LoVo (cell line): ENCODE data around the gene ST3GAL4.

Experiments used
- DNase-seq: peaks from one replicate; pipeline ENCODE4 v3.0.0-alpha.2; 2016; ENCODE audit warnings: low spot score

The ST3GAL4 gene

GRCh38 chr11:126331286-126331685, 24.2 kb upstream of the ST3GAL4 start:
- no peak for DNase-seq

DNA sequence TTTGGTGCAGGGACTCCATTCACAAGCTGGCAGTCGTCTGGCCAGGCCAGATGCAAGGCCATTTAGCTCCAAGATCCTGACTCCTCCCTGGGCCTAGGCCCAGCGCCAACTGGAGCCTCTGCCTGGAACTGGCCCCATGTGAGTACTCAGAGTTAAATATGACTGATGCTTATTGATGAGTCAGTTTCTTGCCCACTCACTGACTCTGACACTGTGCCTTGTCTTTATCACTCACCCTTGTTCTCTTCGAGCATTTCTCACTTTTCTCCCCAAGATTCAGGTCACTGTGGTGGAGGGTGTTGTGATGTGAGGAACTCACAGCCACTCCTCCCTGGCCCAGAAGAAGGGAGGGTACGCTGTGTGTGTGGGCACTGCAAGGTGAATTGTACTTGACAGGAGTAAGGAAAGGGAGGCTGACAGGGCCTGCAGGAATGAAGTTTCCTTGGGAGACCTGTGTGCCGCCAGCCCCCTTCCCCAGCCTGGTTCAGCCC, 23.2 kb upstream of the ST3GAL4 start:
- no peak for DNase-seq

DNA sequence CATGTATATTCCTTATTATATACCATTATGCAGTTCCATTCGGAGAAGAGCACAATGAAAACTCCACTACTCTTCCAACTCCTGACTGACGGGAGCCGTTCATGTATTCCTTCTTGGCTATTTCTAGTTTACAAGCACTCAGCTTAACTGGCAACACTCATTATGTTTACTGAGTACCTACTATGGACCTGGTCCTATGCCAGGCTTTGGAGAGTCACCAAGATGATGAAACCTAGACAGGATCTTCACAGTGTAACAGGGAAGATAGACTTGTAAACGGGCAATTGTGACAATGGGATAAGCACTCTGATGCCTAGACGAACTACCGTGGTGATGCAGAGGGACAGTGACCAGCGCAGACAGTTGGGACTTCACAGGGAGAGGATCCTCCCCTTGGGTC, 22.3 kb upstream of the ST3GAL4 start:
- no peak for DNase-seq

DNA sequence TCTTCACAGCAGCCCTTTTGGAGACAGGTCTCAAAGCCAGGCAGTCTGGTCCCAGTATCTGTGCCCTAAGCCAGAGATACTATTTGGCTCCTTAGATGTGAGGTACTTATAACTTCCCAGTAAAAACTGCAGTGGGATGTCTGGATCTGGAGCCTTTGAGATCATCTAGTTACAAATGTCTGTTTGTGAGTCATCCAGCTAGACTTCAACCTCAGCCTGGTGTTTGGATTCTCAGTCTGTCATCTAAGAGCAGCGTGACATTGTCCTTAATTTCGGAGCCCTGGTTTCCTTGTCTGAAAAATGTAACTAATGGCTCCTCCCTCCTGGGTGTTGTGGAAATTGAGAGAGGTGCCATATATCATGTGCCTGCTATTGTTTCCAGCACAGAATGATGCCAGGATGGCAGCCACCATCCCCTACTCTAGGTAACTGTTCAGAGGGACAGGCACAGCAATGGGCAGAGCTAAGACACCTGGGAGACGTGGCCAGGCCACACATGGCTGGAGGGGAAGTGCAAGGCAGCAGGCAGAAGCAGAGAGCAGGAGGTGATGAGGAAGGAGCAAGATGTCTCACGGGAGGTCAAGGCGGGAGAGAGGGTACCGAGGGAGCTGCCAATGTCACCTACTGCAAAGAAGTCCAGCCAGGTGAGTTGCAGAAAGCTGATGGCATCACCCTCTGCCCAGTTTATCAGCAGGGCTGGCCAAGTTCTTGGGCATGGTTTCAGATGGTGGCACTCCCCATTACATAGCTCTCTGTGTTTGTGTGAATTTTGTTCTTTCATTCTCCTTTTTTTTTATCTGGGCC, 20.6 kb upstream of the ST3GAL4 start:
- DNase-seq = no peak

- no peak for DNase-seq
Observed at GRCh38 chr11:126335463-126335760, 20.1 kb upstream of the ST3GAL4 start.

- no peak for DNase-seq
Observed at GRCh38 chr11:126336138-126336541, 19.3 kb upstream of the ST3GAL4 start.

GRCh38 chr11:126336671-126337101, 18.8 kb upstream of the ST3GAL4 start:
- DNase-seq = no peak

- no peak for DNase-seq
Observed at GRCh38 chr11:126337126-126337473, 18.4 kb upstream of the ST3GAL4 start.

DNA sequence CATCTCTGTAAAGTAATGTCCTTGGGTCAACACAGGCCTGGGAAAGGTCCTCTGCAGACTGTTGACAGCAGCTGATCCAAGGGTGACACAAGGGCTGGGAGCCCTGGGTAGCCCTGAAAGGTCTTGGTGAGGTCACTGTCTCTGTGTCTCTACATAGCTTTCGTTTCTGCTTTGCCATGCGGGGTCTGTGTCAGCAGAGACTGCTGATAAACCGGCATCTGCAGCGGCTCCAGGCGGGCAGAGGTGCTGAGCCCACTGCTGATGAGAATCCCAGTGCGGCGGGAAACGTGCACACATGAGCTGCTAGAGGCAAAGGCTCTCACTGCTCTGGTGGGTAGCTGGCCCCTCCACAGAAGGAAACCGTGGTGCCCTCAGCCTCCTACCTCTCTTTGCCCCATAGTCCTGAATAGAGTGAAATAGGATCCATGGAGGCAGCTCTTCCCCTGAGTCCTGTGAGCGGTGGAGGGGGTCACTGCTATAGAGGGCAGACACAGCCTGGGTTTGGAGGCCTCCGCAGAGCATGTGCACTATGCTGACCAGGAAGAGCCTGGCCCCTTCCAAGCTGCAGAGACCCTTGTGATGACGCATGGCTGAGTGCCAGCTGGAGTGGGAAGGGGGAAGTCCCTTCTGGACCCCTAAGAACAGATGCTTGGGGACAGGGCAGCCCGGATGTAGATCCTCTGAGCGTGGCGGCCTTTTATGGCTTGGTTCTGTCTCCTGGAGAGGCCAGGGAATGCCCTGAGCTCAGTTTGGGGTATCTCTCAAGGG, 17.8 kb upstream of the ST3GAL4 start:
- DNase-seq = no peak

- DNase-seq = no peak
Observed at GRCh38 chr11:126338346-126339055, 17.0 kb upstream of the ST3GAL4 start.

GRCh38 chr11:126339073-126339862, 16.2 kb upstream of the ST3GAL4 start:
- no peak for DNase-seq

DNA sequence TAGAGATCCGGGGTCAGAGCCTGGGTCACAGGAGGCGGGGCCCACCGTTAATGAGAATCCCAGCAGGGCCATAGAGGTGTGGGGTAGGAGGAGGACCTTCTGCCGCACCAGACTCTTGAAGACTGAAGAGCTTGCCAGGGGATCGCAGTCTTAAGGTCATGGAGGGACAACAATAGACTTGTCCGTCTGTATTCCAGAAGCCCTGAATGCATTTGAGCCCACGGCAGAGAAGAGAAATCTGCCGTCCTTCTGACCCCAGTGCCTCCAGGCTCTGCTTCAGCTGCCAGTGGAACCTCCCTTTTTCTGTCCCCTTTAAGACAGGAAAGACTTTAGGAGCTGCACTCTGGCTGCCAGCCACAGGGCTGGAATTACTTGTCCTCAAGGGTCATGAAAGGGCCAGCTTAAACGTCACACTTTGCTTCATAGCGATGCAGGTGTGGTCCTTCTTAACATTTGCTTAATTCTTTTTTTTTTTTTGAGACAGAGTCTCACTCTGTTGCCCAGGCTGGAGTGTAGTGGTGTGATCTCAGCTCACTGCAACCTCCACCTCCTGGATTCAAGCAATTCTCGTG, 15.5 kb upstream of the ST3GAL4 start:
- DNase-seq = peak; percentile 23

DNA sequence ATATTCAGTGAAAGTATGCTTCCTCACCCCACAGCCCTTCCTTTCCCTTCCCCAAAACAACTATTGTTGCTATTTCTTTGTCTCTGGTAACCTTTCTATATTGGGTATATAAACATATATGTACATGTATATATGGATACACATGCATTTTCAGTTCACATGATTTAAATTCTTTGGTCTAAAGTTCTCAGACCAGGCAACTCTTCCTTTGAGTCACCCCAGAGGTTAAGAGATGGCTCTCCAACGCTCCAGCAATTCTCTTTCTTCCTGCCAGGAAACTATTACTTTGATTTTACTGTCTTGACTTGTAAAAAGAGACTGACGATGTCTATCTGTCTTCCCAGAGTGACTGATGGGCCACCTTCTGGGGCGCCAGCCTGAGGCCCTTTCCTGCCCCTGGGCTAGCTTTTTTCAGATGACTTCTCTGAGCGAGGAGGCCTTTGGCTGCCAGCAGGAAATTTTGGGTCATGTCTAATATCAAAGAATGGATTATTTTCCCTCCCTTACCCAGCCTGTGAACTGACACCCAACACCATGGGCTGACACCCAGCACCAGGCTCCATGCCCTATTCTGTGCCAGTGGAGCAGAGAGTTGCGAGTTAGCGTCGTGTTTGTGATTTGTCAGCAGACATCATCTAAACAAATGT, 14.4 kb upstream of the ST3GAL4 start:
- no peak for DNase-seq

GRCh38 chr11:126341760-126342161, 13.7 kb upstream of the ST3GAL4 start:
- DNase-seq = peak; percentile 55

DNA sequence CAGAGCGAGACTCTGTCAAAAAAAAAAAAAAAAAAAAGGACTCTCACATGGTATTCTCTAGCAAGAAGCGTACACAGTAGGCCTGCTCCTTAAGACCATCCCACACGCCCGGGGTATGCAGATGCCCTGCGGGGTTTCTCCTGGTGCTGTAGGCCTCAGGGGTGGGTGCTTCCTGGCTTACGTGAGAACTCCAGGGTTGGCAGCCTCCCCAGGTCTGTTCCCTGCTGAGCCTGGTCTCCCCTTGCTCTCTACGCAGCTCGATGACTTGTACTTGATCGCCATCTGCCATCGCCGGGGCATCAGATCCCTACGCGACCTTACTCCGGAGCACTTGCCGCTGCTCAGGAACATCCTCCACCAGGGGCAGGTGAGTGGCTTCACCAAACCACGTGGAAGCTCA, 12.4 kb upstream of the ST3GAL4 start:
- no peak for DNase-seq

GRCh38 chr11:126344141-126345080, 11.1 kb upstream of the ST3GAL4 start:
- no peak for DNase-seq

DNA sequence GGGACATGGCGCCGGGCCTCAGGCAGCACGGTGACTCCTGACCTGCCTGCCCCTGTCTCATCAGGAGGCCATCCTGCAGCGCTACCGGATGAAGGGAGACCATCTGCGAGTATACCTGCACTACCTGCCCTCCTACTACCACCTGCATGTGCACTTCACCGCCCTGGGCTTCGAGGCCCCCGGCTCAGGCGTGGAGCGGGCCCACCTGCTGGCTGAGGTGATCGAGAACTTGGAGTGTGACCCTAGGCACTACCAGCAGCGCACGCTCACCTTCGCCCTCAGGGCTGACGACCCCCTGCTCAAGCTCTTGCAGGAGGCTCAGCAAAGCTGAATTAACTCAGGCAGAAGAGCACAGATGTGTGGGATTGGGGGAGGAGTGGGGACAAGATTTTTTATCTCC, 10.2 kb upstream of the ST3GAL4 start:
- no peak for DNase-seq

- peak; percentile 22 for DNase-seq
Observed at GRCh38 chr11:126345759-126346585, 9.5 kb upstream of the ST3GAL4 start.

GRCh38 chr11:126346586-126346940, 8.9 kb upstream of the ST3GAL4 start:
- no peak for DNase-seq
